NCI-H2196 (cell line): ENCODE results near the gene CACNA1A.
A peak's percentile ranks its signal among the peaks of the same experiment; 100 is the strongest.
"Not testable (repeated sequence)": the region's sequence is repeated elsewhere in the genome, so short reads cannot be mapped to it uniquely, and the experiment has no call there.

Experiments used
- DNase-seq: peaks from one replicate; lab custom pipeline; 2025; ENCODE audit not compliant: unreplicated experiment; lab: John Stamatoyannopoulos, UW

Gene CACNA1A

DNA sequence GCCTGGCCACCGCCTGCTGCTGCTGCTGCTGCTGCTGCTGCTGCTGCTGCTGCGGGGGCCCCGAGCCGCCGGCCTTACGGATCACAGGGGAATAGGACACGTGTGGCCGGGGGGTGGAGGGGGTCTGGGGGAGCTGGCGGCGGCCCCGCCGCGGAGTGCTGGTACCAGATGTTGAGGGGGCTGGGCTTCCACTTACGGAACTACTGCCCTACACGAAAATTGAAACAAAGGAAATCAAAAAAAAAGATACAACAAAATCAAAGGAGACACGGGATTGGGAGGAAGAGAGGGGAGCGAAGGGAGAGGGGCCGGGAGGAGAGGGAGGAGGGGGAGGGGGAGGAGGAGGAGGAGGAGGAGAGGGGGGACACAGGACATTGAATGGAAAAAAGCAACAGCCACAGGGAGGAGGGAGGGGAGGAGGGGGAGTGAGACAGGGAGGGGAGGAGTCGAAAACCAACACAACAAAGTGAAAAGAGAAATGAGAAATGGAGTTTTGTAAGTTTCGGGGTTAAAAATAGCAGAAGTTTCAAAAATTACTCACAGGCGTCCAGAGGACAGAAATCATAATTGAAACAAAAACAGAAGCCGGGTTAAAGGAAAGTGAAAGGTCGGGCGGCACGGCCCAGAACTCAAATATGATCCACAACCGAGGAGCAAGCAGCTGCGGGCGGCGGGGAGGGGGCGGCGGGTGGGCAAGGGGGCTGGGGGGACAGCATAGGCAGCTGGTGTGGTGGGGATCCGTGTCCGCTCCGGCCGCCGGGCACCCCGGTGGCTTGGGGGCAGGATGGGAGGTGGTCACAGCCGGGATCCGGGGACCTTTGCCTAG is 298.2 kb downstream of the CACNA1A start:
- DNase-seq: no peak

DNA sequence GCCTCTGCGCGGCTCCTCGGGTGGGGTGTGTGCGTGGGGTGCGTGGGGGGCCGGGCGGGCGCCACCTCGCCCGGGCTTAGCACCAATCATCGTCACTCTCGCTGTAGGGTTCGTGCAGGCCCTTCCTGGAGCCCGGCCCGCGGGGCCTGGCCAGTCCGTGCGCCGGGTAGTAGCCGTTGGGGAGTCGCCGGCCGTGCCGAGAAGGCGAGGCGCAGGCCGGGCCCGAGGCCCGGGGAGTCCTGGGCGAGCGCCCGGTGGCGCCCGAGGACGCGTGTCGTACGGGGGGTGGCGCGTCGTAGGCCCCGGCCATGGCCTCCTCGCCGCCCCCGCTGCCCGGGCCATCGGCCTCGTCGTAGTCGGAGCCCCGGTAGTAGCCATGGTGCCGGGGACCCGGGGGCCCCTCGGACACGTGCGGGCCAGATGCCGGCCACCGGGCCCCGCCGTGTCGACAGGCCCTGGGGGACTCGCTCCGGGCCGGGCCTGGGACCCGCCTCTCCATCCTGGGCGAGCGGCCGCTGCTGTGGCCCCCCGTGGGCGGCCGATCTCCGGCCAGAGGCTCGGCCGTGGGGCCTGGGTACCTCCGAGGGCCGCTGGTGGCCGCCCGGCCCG is 298.9 kb downstream of the CACNA1A start:
- DNase-seq: no peak

DNA sequence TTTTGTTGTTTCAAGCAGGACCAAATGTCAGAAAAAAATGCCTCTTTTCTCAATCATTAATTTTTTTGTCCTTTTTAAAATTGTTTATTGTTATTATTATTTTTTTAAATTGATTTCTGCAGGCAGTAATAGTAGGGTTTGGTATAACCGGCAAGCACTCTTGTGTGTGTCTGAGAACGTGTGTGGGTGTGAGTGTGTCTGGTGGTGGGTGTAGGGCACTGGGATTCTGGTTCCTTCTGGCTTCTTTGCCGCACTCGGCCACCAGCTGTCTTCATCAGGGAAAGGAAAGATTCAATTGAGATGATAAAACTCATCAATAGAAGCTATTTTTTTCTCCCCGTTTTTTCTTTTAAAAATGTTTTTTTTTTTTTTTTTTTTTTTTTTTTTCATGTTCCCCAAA is 299.7 kb downstream of the CACNA1A start:
- no peak for DNase-seq

- DNase-seq: not testable (repeated sequence)
Observed at GRCh38 chr19:13202112-13202511, 304.2 kb downstream of the CACNA1A start.

DNA sequence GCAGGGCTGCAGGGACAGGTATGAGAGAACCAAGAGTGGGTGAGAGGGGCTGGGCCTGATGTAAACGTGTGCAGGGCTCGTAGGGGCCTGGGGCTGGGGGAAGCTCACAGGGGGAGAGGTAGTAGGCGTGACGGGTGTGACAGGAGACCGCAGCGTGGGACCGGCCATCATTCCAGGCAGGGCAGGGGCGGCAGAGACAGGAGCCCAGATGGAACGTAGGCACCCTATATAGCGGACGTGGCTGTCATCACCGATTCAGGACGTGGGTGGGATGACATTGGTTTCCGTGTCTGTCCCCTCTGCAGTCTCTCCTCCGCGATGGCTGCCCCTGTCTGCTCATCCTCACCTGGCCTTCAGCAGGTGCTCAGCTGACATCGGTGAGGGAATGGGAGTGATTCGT is 307.6 kb downstream of the CACNA1A start:
- no peak for DNase-seq

DNA sequence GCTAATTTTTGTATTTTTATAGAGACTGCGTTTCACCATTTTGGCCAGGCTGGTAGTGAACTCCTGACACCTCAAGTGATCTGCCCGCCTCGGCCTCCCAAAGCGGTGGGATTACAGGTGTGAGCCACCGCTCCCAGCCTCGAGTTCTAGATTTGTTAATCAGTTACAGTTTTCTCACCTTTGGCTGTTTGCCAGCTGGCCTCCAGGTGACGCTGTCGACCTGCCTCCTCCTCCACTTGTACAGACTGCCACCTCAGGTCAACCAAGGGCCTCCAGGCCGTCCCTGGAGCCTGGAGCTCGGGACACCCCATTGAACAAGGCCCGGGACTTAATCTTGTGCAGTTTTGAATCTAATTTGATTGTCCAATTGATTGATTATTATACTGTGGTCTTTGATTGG is 310.6 kb downstream of the CACNA1A start:
- peak; percentile 25 for DNase-seq

GRCh38 chr19:13190781-13191540 is 315.3 kb downstream of the CACNA1A start:
- no peak for DNase-seq

GRCh38 chr19:13189600-13189999 is 316.7 kb downstream of the CACNA1A start:
- DNase-seq: no peak

DNA sequence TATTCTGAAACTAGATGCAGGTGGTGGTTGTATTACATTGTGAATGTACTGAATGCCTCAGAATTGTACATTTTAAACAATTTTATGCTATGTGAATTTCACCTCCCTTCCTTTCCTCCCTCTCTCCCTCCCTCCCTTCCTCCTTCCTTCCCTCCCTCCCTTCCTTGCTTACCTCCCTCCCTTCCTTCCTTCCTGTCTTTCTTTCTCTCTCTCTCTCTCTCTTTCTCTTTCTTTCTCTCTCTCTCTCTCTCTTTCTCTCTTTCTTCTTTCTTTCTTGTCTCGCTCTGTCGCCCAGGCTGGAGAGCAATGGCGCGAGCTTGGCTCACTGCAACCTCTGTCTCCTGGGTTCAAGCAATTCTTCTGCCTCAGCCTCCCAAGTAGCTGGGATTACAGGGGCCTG is 318.9 kb downstream of the CACNA1A start:
- no peak for DNase-seq

DNA sequence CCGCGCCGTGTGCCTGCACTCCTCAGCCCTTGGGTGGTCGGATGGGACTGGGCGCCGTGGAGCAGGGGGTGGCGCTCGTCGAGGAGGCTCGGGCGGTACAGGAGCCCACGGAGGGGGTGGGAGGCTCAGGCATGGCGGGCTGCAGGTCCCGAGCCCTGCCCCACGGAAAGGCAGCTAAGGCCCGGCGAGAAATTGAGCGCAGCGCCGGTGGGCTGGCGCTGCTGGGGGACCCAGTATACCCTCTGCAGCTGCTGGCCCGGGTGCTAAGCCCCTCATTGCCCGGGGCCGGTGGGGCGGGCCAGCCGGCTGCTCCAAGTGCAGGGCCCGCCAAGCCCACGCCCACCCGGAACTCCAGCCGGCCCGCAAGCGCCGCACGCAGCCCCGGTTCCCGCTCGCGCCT is 319.6 kb downstream of the CACNA1A start:
- DNase-seq: not testable (repeated sequence)

DNA sequence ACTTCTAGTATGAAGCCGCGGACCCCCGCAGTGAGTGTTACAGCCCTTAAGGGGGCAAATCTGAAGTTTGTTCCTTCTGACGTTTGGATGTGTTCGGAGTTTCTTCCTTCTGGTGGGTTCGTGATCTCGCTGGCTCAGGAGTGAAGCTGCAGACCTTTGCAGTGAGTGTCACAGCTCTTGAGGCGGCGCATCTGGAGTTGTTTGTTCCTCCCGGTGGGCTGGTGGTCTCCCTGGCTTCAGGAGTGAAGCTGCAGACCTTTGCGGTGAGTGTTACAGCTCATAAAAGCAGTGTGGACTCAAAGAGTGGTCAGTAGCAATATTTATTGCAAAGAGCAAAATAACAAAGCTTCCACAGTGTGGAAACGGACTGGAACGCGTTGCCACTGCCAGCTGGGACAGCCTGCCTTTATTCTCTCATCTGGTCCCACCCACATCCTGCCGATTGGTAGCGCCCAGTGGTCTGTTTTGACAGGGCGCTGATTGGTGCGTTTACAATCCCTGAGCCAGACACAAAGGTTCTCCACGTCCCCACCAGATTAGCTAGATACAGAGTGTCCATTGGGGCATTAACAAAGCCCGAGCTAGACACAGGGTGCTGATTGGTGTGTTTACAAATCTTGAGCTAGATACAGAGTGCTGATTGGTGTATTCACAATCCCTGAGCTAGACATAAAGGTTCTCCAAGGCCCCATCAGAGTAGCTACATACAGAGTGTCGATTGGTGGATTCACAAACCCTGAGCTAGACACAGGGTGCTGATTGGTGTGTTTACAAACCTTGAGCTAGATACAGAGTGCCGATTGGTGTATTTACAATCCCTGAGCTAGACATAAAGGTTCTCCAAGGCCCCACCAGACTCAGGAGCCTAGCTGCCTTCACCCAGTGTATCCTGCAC is 320.3 kb downstream of the CACNA1A start:
- not testable (repeated sequence) for DNase-seq

DNA sequence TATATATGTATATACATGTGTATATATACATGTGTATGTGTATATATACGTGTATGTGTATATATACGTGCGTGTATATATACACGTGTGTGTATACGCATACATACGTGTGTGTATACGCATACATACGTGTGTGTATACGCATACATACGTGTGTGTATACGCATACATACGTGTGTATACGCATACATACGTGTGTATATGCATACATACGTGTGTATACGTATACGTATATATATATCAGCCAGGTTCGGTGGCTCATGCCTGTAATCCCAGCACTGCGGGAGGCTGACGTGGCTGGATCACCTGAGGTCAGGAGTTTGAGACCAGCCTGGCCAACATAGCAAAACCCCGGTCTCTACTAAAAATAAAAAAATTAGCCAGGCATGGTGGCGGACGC is 321.4 kb downstream of the CACNA1A start:
- DNase-seq: not testable (repeated sequence)

GRCh38 chr19:13181747-13182388 is 324.4 kb downstream of the CACNA1A start:
- DNase-seq: peak; percentile 21

GRCh38 chr19:13178291-13178690 is 328.0 kb downstream of the CACNA1A start:
- not testable (repeated sequence) for DNase-seq

GRCh38 chr19:13177584-13177983 is 328.7 kb downstream of the CACNA1A start:
- not testable (repeated sequence) for DNase-seq

- no peak for DNase-seq
Observed at GRCh38 chr19:13176345-13176744, 329.9 kb downstream of the CACNA1A start.

DNA sequence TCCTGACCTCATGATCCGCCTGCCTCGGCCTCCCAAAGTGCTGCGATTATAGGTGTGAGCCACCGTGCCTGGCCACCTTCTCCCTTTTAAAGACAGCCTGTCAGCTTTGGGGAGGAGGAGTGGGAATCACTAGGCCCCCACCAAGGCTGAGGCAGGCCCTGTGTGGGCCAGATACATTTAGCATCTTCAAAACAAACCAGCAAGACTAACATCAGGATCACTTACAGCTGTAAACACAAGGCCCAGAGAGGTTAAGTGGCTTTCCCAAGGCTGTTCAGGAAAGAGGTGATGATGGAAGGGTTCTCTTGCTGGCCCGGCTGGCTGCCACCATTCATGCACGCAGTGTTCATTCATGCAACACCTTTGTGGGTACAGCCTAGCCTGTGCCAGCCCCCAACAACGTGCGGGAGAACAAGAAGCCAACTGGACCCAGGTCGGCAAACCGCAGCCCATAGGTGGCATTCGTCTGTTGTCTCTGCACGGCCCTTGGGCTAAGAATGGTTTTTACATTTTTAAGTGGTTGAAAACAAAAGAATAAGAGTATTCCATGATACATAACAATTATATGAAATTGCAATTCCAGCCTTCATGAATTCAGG is 333.0 kb downstream of the CACNA1A start:
- no peak for DNase-seq

- DNase-seq: peak; percentile 82
Observed at GRCh38 chr19:13172346-13173138, 333.7 kb downstream of the CACNA1A start.

- DNase-seq: no peak
Observed at GRCh38 chr19:13171146-13171545, 335.1 kb downstream of the CACNA1A start.
